Activated T-helper 17 cell treated with anti-CD3 and anti-CD28 coated beads, Interleukin-2, amount 50 U/mL, for 72 hours (primary cell): Measurements from ENCODE around the gene PCDH15. TPM values are rescaled to one million over a fixed set of nuclear protein-coding genes. Genes with fewer than 3 reads are reported as not detected.

Experiments used
- ATAC-seq: fragments of 150-1000 bp; cut with Tn5 transposase; replicated peaks from 2 replicates; pipeline ENCODE4 v1.10.0; 2021; ENCODE audit warnings: mild to moderate bottlenecking, moderate library complexity
- H3K27ac Mint-ChIP-seq: one replicate; pipeline ENCODE4 v1.8.0; 2022; ENCODE audit warnings: mixed read lengths
- H3K27me3 Mint-ChIP-seq: one replicate; pipeline ENCODE4 v1.8.0; 2022; ENCODE audit warnings: mixed read lengths
- H3K36me3 Mint-ChIP-seq: one replicate; pipeline ENCODE4 v1.8.0; 2022; ENCODE audit warnings: low read depth, mild to moderate bottlenecking, mixed read lengths
- H3K4me1 Mint-ChIP-seq: one replicate; pipeline ENCODE4 v1.8.0; 2022; ENCODE audit warnings: mixed read lengths
- H3K4me3 Mint-ChIP-seq: one replicate; pipeline ENCODE4 v1.8.0; 2022; ENCODE audit warnings: mild to moderate bottlenecking, mixed read lengths
- H3K9me3 Mint-ChIP-seq: one replicate; pipeline ENCODE4 v1.8.0; 2022; ENCODE audit warnings: mixed read lengths
- total RNA-seq, 2 donors: library from RNA; stranded (reverse); gene quantifications; one replicate each; pipeline ENCODE4 v1.2.3, GENCODE V29; 2022

PCDH15 gene
- total RNA-seq, 2 donors from 2014 or later = not detected

DNA sequence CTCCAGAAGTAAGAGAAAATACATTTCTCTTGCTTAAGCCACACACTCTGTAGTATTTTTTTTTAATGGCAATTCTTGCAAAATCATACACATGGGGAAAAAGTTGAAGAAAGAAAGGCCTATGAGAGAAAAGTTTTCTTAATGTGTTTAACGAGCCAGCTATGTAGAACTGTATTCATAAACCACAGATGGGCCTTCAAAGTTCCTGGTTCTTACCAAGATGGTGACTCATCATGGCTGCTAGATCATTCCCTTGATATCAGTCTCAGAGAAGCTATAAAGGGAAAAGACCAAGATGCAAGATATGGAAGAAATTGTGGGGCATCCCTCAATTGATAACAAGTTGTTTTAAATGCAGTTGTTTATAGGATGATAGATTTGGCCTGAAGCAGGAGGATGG lies 1035.7 kb downstream of the PCDH15 start:
- no peaks in the 10 kb centered on the region for H3K27me3 Mint-ChIP-seq
- H3K36me3 Mint-ChIP-seq = no peaks in the 10 kb centered on the region
- no peak overlapping the region for H3K4me3 Mint-ChIP-seq
- ATAC-seq = no peak
- H3K9me3 Mint-ChIP-seq = peaks cover 20% of the 10 kb centered on the region
- H3K4me1 Mint-ChIP-seq = no peaks in the 10 kb centered on the region
- H3K27ac Mint-ChIP-seq = no peak overlapping the region

DNA sequence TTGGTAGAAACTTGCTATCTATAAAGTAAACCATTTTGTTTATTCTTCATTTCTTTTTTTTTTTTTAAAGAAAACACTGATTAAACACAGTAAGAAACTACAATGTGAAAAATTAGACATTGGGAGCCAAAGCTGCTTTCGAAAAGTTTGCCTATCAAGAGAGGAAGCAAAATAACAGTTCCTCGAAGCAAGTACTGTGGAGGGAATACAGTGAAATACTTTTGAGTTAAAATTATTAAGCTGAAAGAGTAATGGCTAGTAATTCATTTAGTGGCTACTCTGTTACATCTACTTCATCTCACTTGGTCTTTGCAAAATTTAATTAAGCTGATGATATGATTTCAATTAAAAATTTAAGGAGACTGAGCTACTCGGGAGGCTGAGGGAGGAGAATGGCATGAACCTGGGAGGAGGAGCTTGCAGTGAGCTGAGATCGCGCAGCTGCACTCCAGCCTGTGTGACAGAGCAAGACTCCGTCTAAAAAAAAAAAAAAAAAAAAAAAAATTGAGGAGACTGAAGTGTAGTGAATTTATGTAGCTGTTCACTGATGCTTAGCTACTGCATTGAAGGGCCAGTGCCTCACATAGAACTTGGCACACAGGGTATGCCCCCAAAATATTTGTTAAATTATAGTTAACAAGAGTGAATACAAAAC lies 1046.3 kb downstream of the PCDH15 start:
- Mint-ChIP-seq H3K27me3 (no peaks in the 10 kb centered on the region), H3K4me3 (no peak overlapping the region), H3K9me3 (peaks cover 5% of the 10 kb centered on the region), H3K27ac (no peak overlapping the region), H3K36me3 (no peaks in the 10 kb centered on the region), H3K4me1 (no peaks in the 10 kb centered on the region)
- no peak for ATAC-seq
